HepG2 (cell line): ENCODE data around the gene NKD1. TPM values are rescaled to one million over a fixed set of nuclear protein-coding genes. Genes with fewer than 3 reads are reported as not detected.

Experiments
- ATAC-seq: fragments of 200-7000 bp; cut with Tn5 transposase; 3 replicates; pipeline ENCODE4 v1.9.1; 2020; ENCODE audit warnings: mild to moderate bottlenecking, moderate library complexity
- BruUV-seq: library from RNA; stranded (reverse); fragments of 400-500 nt; replicated peaks from 2 replicates; lab custom pipeline; 2021; lab: Mats Ljungman, UMichigan
- CTCF ChIA-PET: fragments of 300-600 bp; formaldehyde crosslinking; extraction: SDS; loops from one replicate; lab custom pipeline; 2021; ENCODE audit warnings: low total read pairs, inconsistent platforms, low intra/inter-chr PET ratio; lab: Yijun Ruan, JAX
- POLR2A ChIA-PET: fragments of 350-600 bp; sonication (Branson Sonifier 250); formaldehyde crosslinking; loops from one replicate; lab custom pipeline; 2020; ENCODE audit warnings: antibody characterized with exemption, inconsistent platforms; lab: Yijun Ruan, JAX
- DNase-seq: peaks from one replicate; pipeline ENCODE4 v3.0.0-alpha.2; 2015; ENCODE audit warnings: low spot score
- FAIRE-seq: peaks from 3 replicates; lab custom pipeline; 2011; peaks lifted over from hg19 to GRCh38; lab: Jason Lieb, UNC
- H2AFZ ChIP-seq: one replicate; pipeline ENCODE4 v1.6.1; 2011; ENCODE audit warnings: low read length, inconsistent platforms
- H3K27ac ChIP-seq: fragments of 300-600 bp; 3 replicates; pipeline ENCODE4 v1.8.0; 2011; ENCODE audit warnings: mixed run types, mild to moderate bottlenecking, mixed read lengths, low read length, inconsistent platforms; ENCODE audit not compliant: insufficient read depth; ENCODE audit errors: extremely low read length
- H3K27me3 ChIP-seq, 2 experiments: fragments of 200-600 bp in 1 of 2; 2 replicates in 1 of 2; 3 replicates in 1 of 2; pipeline versions ENCODE4 v1.6.0 to v1.8.0; 2011; ENCODE audit warnings: low read length in 2 of 2, mild to moderate bottlenecking in 2 of 2, moderate library complexity in 2 of 2, inconsistent platforms in 1 of 2; ENCODE audit not compliant: insufficient read depth in 2 of 2, control insufficient read depth in 1 of 2
- H3K36me3 ChIP-seq, 2 experiments: fragments of 200-600 bp in 1 of 2; replicated peaks in 1 of 2; 2 replicates in 1 of 2; 3 replicates in 1 of 2; pipeline versions ENCODE4 v1.5.1 to v1.8.0; 2011; ENCODE audit warnings: low read length in 2 of 2, inconsistent platforms in 1 of 2; ENCODE audit not compliant: insufficient read depth in 2 of 2, control insufficient read depth in 1 of 2
- H3K4me1 ChIP-seq: 2 replicates; pipeline ENCODE4 v1.5.1; 2012; ENCODE audit warnings: low read length, inconsistent platforms; ENCODE audit not compliant: insufficient read depth
- H3K4me2 ChIP-seq: 2 replicates; pipeline ENCODE4 v1.6.0; 2011; ENCODE audit warnings: low read depth, low read length, inconsistent platforms
- H3K4me3 ChIP-seq, 3 experiments: fragments of 200-600 bp in 1 of 3; sonication (generic), shearing (Covaris generic) in 1 of 3; replicated peaks in 1 of 3; 2 replicates each; pipeline ENCODE4 v1.5.1; 2011 to 2016; ENCODE audit warnings: low read length in 3 of 3, inconsistent platforms in 2 of 3, low read depth in 2 of 3, mild to moderate bottlenecking in 2 of 3, control low read depth in 1 of 3, mixed read lengths in 1 of 3; ENCODE audit not compliant: insufficient read depth in 1 of 3
- H3K79me2 ChIP-seq: one replicate; pipeline ENCODE4 v1.6.1; 2011; ENCODE audit warnings: low read length, inconsistent platforms; ENCODE audit not compliant: insufficient read depth
- H3K9ac ChIP-seq: 2 replicates; pipeline ENCODE4 v1.6.0; 2011; ENCODE audit warnings: mild to moderate bottlenecking, low read depth, low read length, inconsistent platforms; ENCODE audit not compliant: insufficient read depth
- H3K9me3 ChIP-seq: 2 replicates; pipeline ENCODE4 v1.5.1; 2012; ENCODE audit warnings: mild to moderate bottlenecking, low read length
- H4K20me1 ChIP-seq: 2 replicates; pipeline ENCODE4 v1.6.0; 2011; ENCODE audit warnings: inconsistent platforms, mild to moderate bottlenecking, low read length, moderate library complexity; ENCODE audit not compliant: insufficient read depth
- ARHGAP35 ChIP-seq: sonication (generic); formaldehyde crosslinking; IDR thresholded peaks from 2 replicates; pipeline ENCODE4 v1.9.0; 2022; ENCODE audit warnings: mild to moderate bottlenecking, inconsistent platforms, moderate library complexity, missing genetic modification reagents, borderline replicate concordance
- CC2D1A ChIP-seq: sonication (generic); formaldehyde crosslinking; IDR thresholded peaks from 2 replicates; pipeline ENCODE4 v1.8.1; 2023; ENCODE audit warnings: mild to moderate bottlenecking, missing genetic modification reagents
- CCDC6 ChIP-seq: sonication (generic); formaldehyde crosslinking; IDR thresholded peaks from 2 replicates; pipeline ENCODE4 v1.8.1; 2022; ENCODE audit warnings: mild to moderate bottlenecking, missing genetic modification reagents, moderate library complexity
- DMAP1 ChIP-seq: IDR thresholded peaks from 2 replicates; pipeline ENCODE4 v1.6.1; 2016
- NR1H2 ChIP-seq: sonication (generic); formaldehyde crosslinking; IDR thresholded peaks from 2 replicates; pipeline ENCODE4 v1.8.1; 2022; ENCODE audit warnings: low read depth, missing genetic modification reagents, borderline replicate concordance
- POLR2A ChIP-seq, 2 experiments: IDR thresholded peaks; 2 replicates each; pipeline ENCODE4 v1.6.1; 2011; ENCODE audit warnings: low read depth in 2 of 2, low read length in 2 of 2, mild to moderate bottlenecking in 1 of 2, moderate library complexity in 1 of 2; ENCODE audit not compliant: insufficient read depth in 1 of 2
- SNAPC2 ChIP-seq: sonication (generic); formaldehyde crosslinking; IDR thresholded peaks from 2 replicates; pipeline ENCODE4 v1.8.1; 2022; ENCODE audit warnings: mild to moderate bottlenecking, missing genetic modification reagents
- SNRNP70 ChIP-seq: fragments of 200-400 bp; formaldehyde crosslinking; IDR thresholded peaks from 2 replicates; pipeline ENCODE4 v1.6.1; 2017; ENCODE audit warnings: mild to moderate bottlenecking, low read depth, low read length, moderate library complexity
- TARDBP ChIP-seq: sonication (generic); formaldehyde crosslinking; IDR thresholded peaks from 2 replicates; pipeline ENCODE4 v1.8.0; 2022; ENCODE audit warnings: mild to moderate bottlenecking, missing genetic modification reagents
- TEAD3 ChIP-seq: optimal IDR thresholded peaks from 2 replicates; pipeline ENCODE3; 2016; ENCODE audit warnings: borderline replicate concordance
- ZNF329 ChIP-seq: sonication (generic); formaldehyde crosslinking; IDR thresholded peaks from 2 replicates; pipeline ENCODE4 v1.9.0; 2021; ENCODE audit warnings: low read depth, mild to moderate bottlenecking, missing genetic modification reagents
- ZNF337 ChIP-seq: sonication (generic); formaldehyde crosslinking; IDR thresholded peaks from 2 replicates; pipeline ENCODE4 v1.5.1; 2020; ENCODE audit warnings: missing genetic modification reagents, low read depth, mild to moderate bottlenecking, borderline replicate concordance
- ZNF350 ChIP-seq: sonication (generic); formaldehyde crosslinking; IDR thresholded peaks from 2 replicates; pipeline ENCODE4 v1.4.0; 2020; ENCODE audit warnings: mild to moderate bottlenecking, low read depth, missing genetic modification reagents, borderline replicate concordance
- ZNF354B ChIP-seq: sonication (generic); formaldehyde crosslinking; IDR thresholded peaks from 2 replicates; pipeline ENCODE4 v1.8.0; 2022; ENCODE audit warnings: mild to moderate bottlenecking, missing genetic modification reagents
- ZSCAN20 ChIP-seq: sonication (generic); formaldehyde crosslinking; IDR thresholded peaks from 2 replicates; pipeline ENCODE4 v1.4.0; 2020; ENCODE audit warnings: missing genetic modification reagents, mild to moderate bottlenecking, borderline replicate concordance
- WGBS: methylation state at CpG from one replicate; pipeline ENCODE4 v1.1.6; 2017; ENCODE audit warnings: low lambda C conversion rate; 5-methylcytosine and 5-hydroxymethylcytosine counted together
- in situ Hi-C: cut with HindIII; loops from 2 replicates; pipeline ENCODE4 v1.10.0; 2017; ENCODE audit warnings: low pct_unique_long_range_greater_than_20kb; ENCODE audit not compliant: extremely low pct_ligation_motif_present
- intact Hi-C: fragments of 100-400 bp; cut with micrococcal nuclease; formaldehyde crosslinking; loops from one replicate; pipeline ENCODE4 v1.10.0; 2022; ENCODE audit not compliant: unreplicated experiment
- polyA plus RNA-seq, 8 experiments: library from polyadenylated mRNA; depleted of rRNA in 3 of 8; stranded (reverse) in 7 of 8; unstranded in 1 of 8; fragments of >200 nt; fragmentation: Illumina TruSeq in 4 of 8; extraction: Trizol in 4 of 8; gene quantifications; 2 replicates each; pipeline versions ENCODE4 v1.2.1 to v1.2.3, GENCODE V29; 2011 to 2016; ENCODE audit warnings: low read depth in 4 of 8, missing spikeins in 1 of 8, mixed read lengths in 1 of 8; ENCODE audit not compliant: insufficient read depth in 1 of 8
- total RNA-seq, 5 experiments: library from RNA; depleted of rRNA; stranded (reverse); fragments of >200 nt; fragmentation: Illumina TruSeq; extraction: Trizol; gene quantifications; 2 replicates each; pipeline ENCODE4 v1.2.3, GENCODE V29; 2016; ENCODE audit warnings: low read depth in 1 of 5
- TF ChIP-seq, protein P1 (sequence below): sonication (generic); formaldehyde crosslinking; IDR thresholded peaks from 2 replicates; pipeline ENCODE4 v1.4.0; 2020; ENCODE audit warnings: mild to moderate bottlenecking, missing genetic modification reagents
- TF ChIP-seq, protein P2 (sequence below): sonication (generic); formaldehyde crosslinking; IDR thresholded peaks from 2 replicates; pipeline ENCODE4 v1.8.1; 2022; ENCODE audit warnings: low read depth, mild to moderate bottlenecking, missing genetic modification reagents
- TF ChIP-seq, protein P3 (sequence below), 2 experiments: fragments of 450-650 bp in 1 of 2; sonication (generic) in 1 of 2; formaldehyde crosslinking; IDR thresholded peaks; 2 replicates each; pipeline versions ENCODE4 v1.5.0 to v1.8.0; 2020 to 2022; ENCODE audit warnings: mild to moderate bottlenecking in 1 of 2, missing genetic modification reagents in 1 of 2
- TF ChIP-seq, protein P4 (sequence below): sonication (generic); formaldehyde crosslinking; IDR thresholded peaks from 2 replicates; pipeline ENCODE4 v1.8.0; 2022; ENCODE audit warnings: missing genetic modification reagents, low read depth, mild to moderate bottlenecking, borderline replicate concordance

Gene NKD1
- total and polyA plus RNA-seq, 2 of the 13 experiments (the other 11 are each of a cell fraction or from before 2014, with no cell fraction given), result 70.4 to 121 TPM

DNA sequence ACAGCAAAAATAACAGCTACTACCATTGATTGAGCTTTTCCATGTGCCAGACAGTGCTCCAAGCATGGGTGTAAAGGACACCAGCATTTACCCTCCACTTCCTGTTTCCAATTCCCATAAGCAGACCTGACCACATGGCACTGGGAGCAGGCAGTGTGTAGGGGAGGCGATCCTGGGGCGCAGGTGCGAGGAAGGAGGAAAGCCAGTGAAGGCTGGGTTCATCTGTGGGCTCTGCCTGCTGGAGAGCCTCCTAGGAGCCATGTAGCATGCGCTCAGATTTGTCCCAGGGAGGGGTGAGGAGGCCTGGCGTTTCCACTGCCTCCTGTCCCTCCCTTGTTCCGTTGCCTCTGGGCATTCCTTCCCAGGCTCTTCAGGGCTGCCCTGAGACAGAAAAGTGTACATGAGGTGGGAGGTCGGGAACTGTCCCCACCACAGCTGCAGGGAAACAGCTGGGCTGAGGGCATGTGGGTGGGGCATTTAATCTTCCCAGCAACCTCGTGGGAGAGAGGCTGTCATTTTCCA lies 76.3 kb downstream of the NKD1 start:
- Histone ChIP-seq H3K9ac (no peak overlapping the region), H3K27me3 (no peaks in the 10 kb centered on the region), H3K27ac (peak overlapping the region; percentile 6), H3K4me3 (no peak overlapping the region), H3K9me3 (no peaks in the 10 kb centered on the region), H3K4me1 (peaks cover 21% of the 10 kb centered on the region), H3K79me2 (peaks cover 4% of the 10 kb centered on the region), H2AFZ (no peak overlapping the region), H3K36me3 (peaks cover 90 to 100% of the 10 kb centered on the region in 2 experiments), H3K4me2 (no peak overlapping the region), H4K20me1 (peaks cover 71% of the 10 kb centered on the region; the same call in 1 of the 2 replicates)
- ATAC-seq (no peak), FAIRE-seq (no peak), DNase-seq (no peak)
- in situ Hi-C loops, result no loop called here
- intact Hi-C loops, result no loop called here
- ChIA-PET POLR2A (no interaction called here), CTCF (no interaction called here)
- no TSS peak for BruUV-seq
- WGBS, result 95% methylated on average over 8 of the region's 8 CpGs
- TF ChIP-seq, protein P1, sequence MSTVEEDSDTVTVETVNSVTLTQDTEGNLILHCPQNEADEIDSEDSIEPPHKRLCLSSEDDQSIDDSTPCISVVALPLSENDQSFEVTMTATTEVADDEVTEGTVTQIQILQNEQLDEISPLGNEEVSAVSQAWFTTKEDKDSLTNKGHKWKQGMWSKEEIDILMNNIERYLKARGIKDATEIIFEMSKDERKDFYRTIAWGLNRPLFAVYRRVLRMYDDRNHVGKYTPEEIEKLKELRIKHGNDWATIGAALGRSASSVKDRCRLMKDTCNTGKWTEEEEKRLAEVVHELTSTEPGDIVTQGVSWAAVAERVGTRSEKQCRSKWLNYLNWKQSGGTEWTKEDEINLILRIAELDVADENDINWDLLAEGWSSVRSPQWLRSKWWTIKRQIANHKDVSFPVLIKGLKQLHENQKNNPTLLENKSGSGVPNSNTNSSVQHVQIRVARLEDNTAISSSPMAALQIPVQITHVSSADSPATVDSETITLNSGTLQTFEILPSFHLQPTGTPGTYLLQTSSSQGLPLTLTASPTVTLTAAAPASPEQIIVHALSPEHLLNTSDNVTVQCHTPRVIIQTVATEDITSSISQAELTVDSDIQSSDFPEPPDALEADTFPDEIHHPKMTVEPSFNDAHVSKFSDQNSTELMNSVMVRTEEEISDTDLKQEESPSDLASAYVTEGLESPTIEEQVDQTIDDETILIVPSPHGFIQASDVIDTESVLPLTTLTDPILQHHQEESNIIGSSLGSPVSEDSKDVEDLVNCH (CRISPR knock-in tag), result no peak
- TF ChIP-seq CCDC6 (CRISPR knock-in tag) (no peak), DMAP1 (no peak), ZNF337 (CRISPR knock-in tag) (no peak), ZNF350 (CRISPR knock-in tag) (no peak), ZNF354B (CRISPR knock-in tag) (no peak), NR1H2 (CRISPR knock-in tag) (no peak), SNRNP70 (no peak), ARHGAP35 (CRISPR knock-in tag) (no peak), TEAD3 (CRISPR knock-in tag) (no peak), POLR2A (IDR thresholded peaks at IDR 0.05; ENCODE audit: insufficient read depth in 1 of 2, low read depth in 2 of 2, low read length in 2 of 2) (peak in 1 of 2 experiments; percentile 29; a peak in 1 of 4 replicates), CC2D1A (no peak), ZNF329 (CRISPR knock-in tag) (no peak), TARDBP (CRISPR knock-in tag) (peak; percentile 75), SNAPC2 (CRISPR knock-in tag) (0 out of 2 replicates have a peak, but pooled peaks have one; percentile 49), ZSCAN20 (no peak)
- TF ChIP-seq, protein P2, sequence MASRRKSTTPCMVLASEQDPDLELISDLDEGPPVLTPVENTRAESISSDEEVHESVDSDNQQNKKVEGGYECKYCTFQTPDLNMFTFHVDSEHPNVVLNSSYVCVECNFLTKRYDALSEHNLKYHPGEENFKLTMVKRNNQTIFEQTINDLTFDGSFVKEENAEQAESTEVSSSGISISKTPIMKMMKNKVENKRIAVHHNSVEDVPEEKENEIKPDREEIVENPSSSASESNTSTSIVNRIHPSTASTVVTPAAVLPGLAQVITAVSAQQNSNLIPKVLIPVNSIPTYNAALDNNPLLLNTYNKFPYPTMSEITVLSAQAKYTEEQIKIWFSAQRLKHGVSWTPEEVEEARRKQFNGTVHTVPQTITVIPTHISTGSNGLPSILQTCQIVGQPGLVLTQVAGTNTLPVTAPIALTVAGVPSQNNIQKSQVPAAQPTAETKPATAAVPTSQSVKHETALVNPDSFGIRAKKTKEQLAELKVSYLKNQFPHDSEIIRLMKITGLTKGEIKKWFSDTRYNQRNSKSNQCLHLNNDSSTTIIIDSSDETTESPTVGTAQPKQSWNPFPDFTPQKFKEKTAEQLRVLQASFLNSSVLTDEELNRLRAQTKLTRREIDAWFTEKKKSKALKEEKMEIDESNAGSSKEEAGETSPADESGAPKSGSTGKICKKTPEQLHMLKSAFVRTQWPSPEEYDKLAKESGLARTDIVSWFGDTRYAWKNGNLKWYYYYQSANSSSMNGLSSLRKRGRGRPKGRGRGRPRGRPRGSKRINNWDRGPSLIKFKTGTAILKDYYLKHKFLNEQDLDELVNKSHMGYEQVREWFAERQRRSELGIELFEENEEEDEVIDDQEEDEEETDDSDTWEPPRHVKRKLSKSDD (CRISPR knock-in tag), result no peak
- TF ChIP-seq, protein P3, sequence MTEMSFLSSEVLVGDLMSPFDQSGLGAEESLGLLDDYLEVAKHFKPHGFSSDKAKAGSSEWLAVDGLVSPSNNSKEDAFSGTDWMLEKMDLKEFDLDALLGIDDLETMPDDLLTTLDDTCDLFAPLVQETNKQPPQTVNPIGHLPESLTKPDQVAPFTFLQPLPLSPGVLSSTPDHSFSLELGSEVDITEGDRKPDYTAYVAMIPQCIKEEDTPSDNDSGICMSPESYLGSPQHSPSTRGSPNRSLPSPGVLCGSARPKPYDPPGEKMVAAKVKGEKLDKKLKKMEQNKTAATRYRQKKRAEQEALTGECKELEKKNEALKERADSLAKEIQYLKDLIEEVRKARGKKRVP (CRISPR knock-in tag; IDR thresholded peaks at IDR 0.05), result no peak
- TF ChIP-seq, protein P4, sequence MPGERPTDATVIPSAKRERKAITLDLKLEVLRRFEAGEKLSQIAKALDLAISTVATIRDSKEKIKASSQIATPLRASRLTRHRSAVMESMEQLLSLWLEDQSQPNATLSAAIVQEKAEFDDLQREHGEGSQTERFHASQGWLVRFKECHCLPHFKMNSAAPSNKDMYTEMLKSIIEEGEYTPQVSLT, result no peak
